ENCODE data around the gene ZC3H7A.
"Not testable (repeated sequence)": the region's sequence is repeated elsewhere in the genome, so short reads cannot be mapped to it uniquely, and the experiment has no call there.

- not testable (repeated sequence) for TF ChIP-seq ZSCAN29 (IDR thresholded peaks at IDR 0.05); GABPA (IDR thresholded peaks at IDR 0.05; ENCODE audit: low read depth); BCLAF1 (IDR thresholded peaks at IDR 0.05); POLR2AphosphoS5 (IDR thresholded peaks at IDR 0.05; ENCODE audit: low read length); SMC3 (IDR thresholded peaks at IDR 0.05; ENCODE audit: borderline replicate concordance, low read length); EZH2 (IDR thresholded peaks at IDR 0.05; ENCODE audit: borderline replicate concordance, control insufficient read depth, low read depth, low read length)
- TF ChIP-seq, protein P1, sequence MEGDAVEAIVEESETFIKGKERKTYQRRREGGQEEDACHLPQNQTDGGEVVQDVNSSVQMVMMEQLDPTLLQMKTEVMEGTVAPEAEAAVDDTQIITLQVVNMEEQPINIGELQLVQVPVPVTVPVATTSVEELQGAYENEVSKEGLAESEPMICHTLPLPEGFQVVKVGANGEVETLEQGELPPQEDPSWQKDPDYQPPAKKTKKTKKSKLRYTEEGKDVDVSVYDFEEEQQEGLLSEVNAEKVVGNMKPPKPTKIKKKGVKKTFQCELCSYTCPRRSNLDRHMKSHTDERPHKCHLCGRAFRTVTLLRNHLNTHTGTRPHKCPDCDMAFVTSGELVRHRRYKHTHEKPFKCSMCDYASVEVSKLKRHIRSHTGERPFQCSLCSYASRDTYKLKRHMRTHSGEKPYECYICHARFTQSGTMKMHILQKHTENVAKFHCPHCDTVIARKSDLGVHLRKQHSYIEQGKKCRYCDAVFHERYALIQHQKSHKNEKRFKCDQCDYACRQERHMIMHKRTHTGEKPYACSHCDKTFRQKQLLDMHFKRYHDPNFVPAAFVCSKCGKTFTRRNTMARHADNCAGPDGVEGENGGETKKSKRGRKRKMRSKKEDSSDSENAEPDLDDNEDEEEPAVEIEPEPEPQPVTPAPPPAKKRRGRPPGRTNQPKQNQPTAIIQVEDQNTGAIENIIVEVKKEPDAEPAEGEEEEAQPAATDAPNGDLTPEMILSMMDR (IDR thresholded peaks at IDR 0.05 in 2 of 3, conservative IDR thresholded peaks at IDR 0.05 in 1 of 3; ENCODE audit: control insufficient read depth in 2 of 3, extremely low read depth in 1 of 3, insufficient read depth in 1 of 3, low read depth in 3 of 3, low read length in 3 of 3), result not testable (repeated sequence)
Measured at GRCh38 chr16:11825520-11826165, 28.6 kb upstream of the ZC3H7A start.
